Glutamatergic neuron (in vitro differentiated cells): ENCODE measurements around the gene SNTN. TPM values are rescaled to one million over a fixed set of nuclear protein-coding genes. Genes with fewer than 3 reads are reported as not detected.

Source experiments
- DNase-seq: peaks from one replicate; pipeline ENCODE4 v3.0.0; 2022
- H3K27ac Mint-ChIP-seq: one replicate; pipeline ENCODE4 v1.8.0; 2020; ENCODE audit warnings: mild to moderate bottlenecking, mixed read lengths, inconsistent platforms; ENCODE audit not compliant: unreplicated experiment
- H3K27me3 Mint-ChIP-seq: one replicate; pipeline ENCODE4 v1.8.0; 2020; ENCODE audit warnings: mild to moderate bottlenecking, moderate library complexity, mixed read lengths, inconsistent platforms; ENCODE audit not compliant: unreplicated experiment
- H3K36me3 Mint-ChIP-seq: one replicate; pipeline ENCODE4 v1.8.0; 2020; ENCODE audit warnings: mild to moderate bottlenecking, mixed read lengths, inconsistent platforms; ENCODE audit not compliant: unreplicated experiment
- H3K4me1 Mint-ChIP-seq: one replicate; pipeline ENCODE4 v1.8.0; 2020; ENCODE audit warnings: mild to moderate bottlenecking, low read depth, mixed read lengths, inconsistent platforms; ENCODE audit not compliant: unreplicated experiment
- H3K4me3 Mint-ChIP-seq: one replicate; pipeline ENCODE4 v1.8.0; 2020; ENCODE audit warnings: mild to moderate bottlenecking, mixed read lengths, inconsistent platforms; ENCODE audit not compliant: unreplicated experiment
- H3K9me3 Mint-ChIP-seq: one replicate; pipeline ENCODE4 v1.8.0; 2020; ENCODE audit warnings: mild to moderate bottlenecking, moderate library complexity, mixed read lengths, inconsistent platforms; ENCODE audit not compliant: unreplicated experiment
- total RNA-seq: library from RNA; stranded (reverse); fragmentation: NEBNext Ultra II Directional; extraction: Animal tissue kit (Norgen Biotek cat#: 25700); gene quantifications from one replicate; pipeline ENCODE4 v1.2.1, GENCODE V29; 2021; ENCODE audit not compliant: unreplicated experiment
- TF ChIP-seq, protein P1 (sequence below): fragments of 200-600 bp; sonication (generic); IDR thresholded peaks from one replicate; pipeline ENCODE4 v1.5.0; 2021; ENCODE audit not compliant: partially characterized antibody, unreplicated experiment

Gene SNTN
- total RNA-seq, 1 donor from 2014 or later = not detected

DNA sequence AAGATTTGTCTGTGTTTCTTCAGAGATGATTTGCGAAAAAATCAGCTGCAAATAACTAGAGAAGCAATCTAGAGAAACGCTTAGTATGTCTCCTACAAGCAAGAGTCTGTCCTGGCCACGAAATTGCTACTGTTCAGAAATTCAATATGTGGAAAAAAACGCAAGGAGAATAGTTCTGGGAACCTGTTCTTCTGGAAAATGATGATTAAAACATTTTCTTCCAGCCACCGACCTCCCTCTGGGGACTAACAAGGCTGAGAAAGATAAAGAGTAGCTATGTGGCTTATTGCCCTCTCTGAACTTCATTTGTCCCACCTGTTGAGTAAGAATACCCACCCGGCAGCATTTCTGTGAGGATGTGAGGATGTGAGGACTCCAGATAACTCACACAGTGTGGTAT, 31.6 kb downstream of the SNTN start:
- TF ChIP-seq, protein P1, sequence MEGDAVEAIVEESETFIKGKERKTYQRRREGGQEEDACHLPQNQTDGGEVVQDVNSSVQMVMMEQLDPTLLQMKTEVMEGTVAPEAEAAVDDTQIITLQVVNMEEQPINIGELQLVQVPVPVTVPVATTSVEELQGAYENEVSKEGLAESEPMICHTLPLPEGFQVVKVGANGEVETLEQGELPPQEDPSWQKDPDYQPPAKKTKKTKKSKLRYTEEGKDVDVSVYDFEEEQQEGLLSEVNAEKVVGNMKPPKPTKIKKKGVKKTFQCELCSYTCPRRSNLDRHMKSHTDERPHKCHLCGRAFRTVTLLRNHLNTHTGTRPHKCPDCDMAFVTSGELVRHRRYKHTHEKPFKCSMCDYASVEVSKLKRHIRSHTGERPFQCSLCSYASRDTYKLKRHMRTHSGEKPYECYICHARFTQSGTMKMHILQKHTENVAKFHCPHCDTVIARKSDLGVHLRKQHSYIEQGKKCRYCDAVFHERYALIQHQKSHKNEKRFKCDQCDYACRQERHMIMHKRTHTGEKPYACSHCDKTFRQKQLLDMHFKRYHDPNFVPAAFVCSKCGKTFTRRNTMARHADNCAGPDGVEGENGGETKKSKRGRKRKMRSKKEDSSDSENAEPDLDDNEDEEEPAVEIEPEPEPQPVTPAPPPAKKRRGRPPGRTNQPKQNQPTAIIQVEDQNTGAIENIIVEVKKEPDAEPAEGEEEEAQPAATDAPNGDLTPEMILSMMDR = no peak
- H3K27me3 Mint-ChIP-seq = no peaks in the 10 kb centered on the region
- H3K36me3 Mint-ChIP-seq = no peaks in the 10 kb centered on the region
- no peaks in the 10 kb centered on the region for H3K4me1 Mint-ChIP-seq
- no peak overlapping the region for H3K4me3 Mint-ChIP-seq
- peaks cover 2% of the 10 kb centered on the region for H3K9me3 Mint-ChIP-seq
- H3K27ac Mint-ChIP-seq = no peak overlapping the region
- no peak for DNase-seq

DNA sequence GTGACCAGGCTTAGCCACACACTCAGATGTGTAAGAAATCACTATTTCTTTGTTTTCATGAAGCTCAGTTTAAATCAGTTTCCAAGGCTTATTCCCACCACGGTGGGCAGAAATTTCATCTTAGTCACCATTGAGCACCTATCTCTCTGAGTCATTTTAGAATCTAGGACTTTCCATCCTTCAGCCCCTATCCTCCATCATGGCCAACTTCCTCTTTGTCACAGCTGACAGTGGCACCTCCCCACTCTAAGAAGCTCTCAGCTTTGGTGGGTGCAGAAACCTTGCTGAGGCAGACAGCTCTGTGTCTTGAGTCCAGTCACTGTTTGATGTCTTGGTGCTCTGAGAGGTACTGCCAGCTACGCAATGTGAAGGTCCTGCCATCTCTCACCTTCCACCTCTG, 32.9 kb downstream of the SNTN start:
- Mint-ChIP-seq H3K36me3 (no peaks in the 10 kb centered on the region), H3K9me3 (peaks cover 2% of the 10 kb centered on the region), H3K27ac (no peak overlapping the region), H3K4me1 (no peaks in the 10 kb centered on the region), H3K27me3 (no peaks in the 10 kb centered on the region), H3K4me3 (no peak overlapping the region)
- TF ChIP-seq, protein P1 = no peak
- DNase-seq = no peak

DNA sequence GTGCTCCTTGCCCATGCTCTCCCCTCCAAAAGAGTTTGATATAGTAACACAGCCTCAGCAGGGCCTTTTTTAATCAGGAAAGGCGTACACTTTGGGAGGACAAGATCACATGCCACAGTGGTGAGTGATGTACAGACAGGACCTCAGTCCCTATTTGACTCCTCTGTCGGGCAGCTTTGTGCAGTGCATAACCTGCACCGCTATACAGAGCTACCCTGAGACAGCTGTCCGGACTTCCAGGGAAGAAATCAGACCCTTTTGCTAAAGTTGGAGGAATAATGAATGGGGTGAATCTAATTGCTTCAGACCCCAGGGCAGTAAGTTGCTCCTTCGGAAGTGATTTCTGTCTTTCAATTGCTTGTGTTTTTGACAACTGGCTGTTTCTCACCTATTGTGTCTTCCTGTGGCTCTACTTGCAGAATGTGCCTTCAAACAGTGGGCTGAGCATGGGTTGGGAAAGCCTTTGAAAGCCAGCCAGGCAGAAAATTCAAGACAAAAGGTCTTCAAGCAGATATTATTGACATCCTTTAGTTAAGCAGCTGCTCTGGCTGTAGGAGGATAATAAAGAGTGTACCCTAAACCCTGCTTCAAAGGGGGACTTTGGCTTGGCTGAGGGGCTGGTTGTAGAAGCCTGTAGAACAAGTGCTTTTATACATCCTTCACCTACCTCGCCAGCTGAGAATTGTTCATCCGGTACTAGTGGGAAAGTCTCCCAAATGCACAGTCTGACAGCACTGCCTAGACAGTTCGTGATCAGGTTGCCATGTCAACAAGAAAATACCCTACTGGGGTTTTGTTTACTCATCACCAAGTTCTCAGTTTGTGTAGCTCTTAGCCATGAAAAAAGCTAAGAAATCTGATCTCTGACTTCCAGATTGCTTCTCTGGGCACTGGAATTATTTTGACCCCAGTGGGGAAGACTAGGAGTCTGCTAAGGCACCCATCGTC, 35.1 kb downstream of the SNTN start:
- Mint-ChIP-seq H3K4me3 (no peak overlapping the region), H3K36me3 (no peaks in the 10 kb centered on the region)
- DNase-seq = no peak

DNA sequence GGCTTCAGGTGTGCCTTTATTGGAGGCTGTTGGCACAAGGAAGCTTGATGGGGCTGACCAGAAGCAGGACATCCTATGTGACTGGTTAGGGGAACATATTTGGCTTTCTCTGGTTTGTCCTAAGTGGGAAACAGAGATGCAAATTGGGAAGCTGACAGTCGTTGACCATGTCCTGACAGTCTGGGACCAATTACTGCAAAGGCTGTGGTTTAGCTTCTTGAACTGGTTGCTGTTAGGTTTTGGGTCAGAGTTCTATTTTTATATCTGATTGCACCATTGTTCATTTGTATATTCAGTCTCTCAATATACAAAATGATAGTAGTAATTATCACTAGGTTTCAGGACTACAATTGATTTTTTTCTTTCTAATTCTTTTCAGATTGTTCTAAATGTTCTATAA, 36.8 kb downstream of the SNTN start:
- DNase-seq = no peak
- Mint-ChIP-seq H3K9me3 (peaks cover 2% of the 10 kb centered on the region), H3K27me3 (no peaks in the 10 kb centered on the region), H3K4me1 (no peaks in the 10 kb centered on the region), H3K27ac (no peak overlapping the region), H3K36me3 (no peaks in the 10 kb centered on the region), H3K4me3 (no peak overlapping the region)
- TF ChIP-seq, protein P1 = no peak

More for the DNA sequence above, 35.1 kb downstream of the SNTN start:
- Mint-ChIP-seq H3K27ac (no peak overlapping the region), H3K9me3 (peaks cover 2% of the 10 kb centered on the region), H3K27me3 (no peaks in the 10 kb centered on the region), H3K4me1 (no peaks in the 10 kb centered on the region)
- TF ChIP-seq, protein P1 = no peak

DNA sequence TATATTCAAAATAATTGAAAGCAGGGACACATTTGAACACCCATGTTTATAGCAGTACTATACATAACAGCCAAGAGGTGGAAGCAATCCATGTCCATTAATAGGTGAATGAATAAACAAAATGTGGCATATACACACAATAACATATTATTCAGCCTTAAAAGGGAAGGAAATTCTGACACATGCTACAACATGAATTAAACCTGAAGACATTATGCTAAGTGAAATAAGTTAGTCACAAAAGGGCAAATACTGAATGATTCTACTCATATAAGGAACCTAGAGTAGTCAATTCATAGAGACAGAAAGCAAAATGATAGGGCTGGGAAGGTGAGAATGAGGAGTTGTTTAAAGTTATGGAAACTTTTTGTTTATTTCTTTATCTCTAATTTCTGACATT, 40.9 kb downstream of the SNTN start:
- Mint-ChIP-seq H3K9me3 (no peaks in the 10 kb centered on the region), H3K36me3 (no peaks in the 10 kb centered on the region), H3K4me1 (no peaks in the 10 kb centered on the region), H3K4me3 (no peak overlapping the region), H3K27me3 (peaks cover 2% of the 10 kb centered on the region), H3K27ac (no peak overlapping the region)
- DNase-seq = no peak
- TF ChIP-seq, protein P1 = no peak
